Measurements from ENCODE around the gene CD59. TPM values are rescaled to one million over a fixed set of nuclear protein-coding genes. Genes with fewer than 3 reads are reported as not detected.
"Not testable (repeated sequence)": the region's sequence is repeated elsewhere in the genome, so short reads cannot be mapped to it uniquely, and the experiment has no call there.

CD59 gene
- polyA plus RNA-seq, 1 donor = 98.6 TPM

GRCh38 chr11:33713151-33713855 lies 22.9 kb downstream of the CD59 start:
- no peak for DNase-seq

GRCh38 chr11:33712436-33712835 lies 23.8 kb downstream of the CD59 start:
- DNase-seq = no peak

GRCh38 chr11:33709466-33709865 lies 26.8 kb downstream of the CD59 start:
- no peak for DNase-seq

- DNase-seq = no peak
Observed at GRCh38 chr11:33708985-33709384, 27.2 kb downstream of the CD59 start.

GRCh38 chr11:33707831-33708230 lies 28.4 kb downstream of the CD59 start:
- not testable (repeated sequence) for DNase-seq

- no peak for DNase-seq
Observed at GRCh38 chr11:33706966-33707365, 29.3 kb downstream of the CD59 start.

- DNase-seq = no peak
Observed at GRCh38 chr11:33706546-33706945, 29.7 kb downstream of the CD59 start.

- no peak for DNase-seq
Observed at GRCh38 chr11:33704240-33705002, 31.8 kb downstream of the CD59 start.

GRCh38 chr11:33703788-33704187 lies 32.4 kb downstream of the CD59 start:
- no peak for DNase-seq

- DNase-seq = no peak
Observed at GRCh38 chr11:33703234-33703633, 33.0 kb downstream of the CD59 start.

- peak; percentile 66 for DNase-seq
Observed at GRCh38 chr11:33701302-33702230, 34.7 kb downstream of the CD59 start.

- DNase-seq = peak; percentile 98
Observed at GRCh38 chr11:33700502-33701271, 35.5 kb downstream of the CD59 start, which contains the start of gene C11orf91. Gene C11orf91, minus strand, starts transcription at chr11:33700826. Its CDS starts 86 bp downstream, at chr11:33700740.

GRCh38 chr11:33700063-33700501 lies 36.1 kb downstream of the CD59 start:
- DNase-seq = peak; percentile 38

GRCh38 chr11:33699515-33700062 lies 36.6 kb downstream of the CD59 start:
- no peak for DNase-seq

- DNase-seq = no peak
Observed at GRCh38 chr11:33698921-33699320, 37.3 kb downstream of the CD59 start.

- DNase-seq = no peak
Observed at GRCh38 chr11:33697997-33698396, 38.2 kb downstream of the CD59 start.

- DNase-seq = no peak
Observed at GRCh38 chr11:33696931-33697638, 39.1 kb downstream of the CD59 start.

- no peak for DNase-seq
Observed at GRCh38 chr11:33696411-33696810, 39.8 kb downstream of the CD59 start.

- no peak for DNase-seq
Observed at GRCh38 chr11:33695051-33695566, 41.1 kb downstream of the CD59 start.

- DNase-seq = no peak
Observed at GRCh38 chr11:33694346-33695050, 41.7 kb downstream of the CD59 start.

Data from hindlimb muscle (tissue), 1 donor.